ENCODE measurements around the gene ZSWIM4.

ZSWIM4 gene

GRCh38 chr19:13842291-13843103 lies 47.3 kb downstream of the ZSWIM4 start:
- TF ChIP-seq CTCF (IDR thresholded peaks at IDR 0.05; ENCODE audit: insufficient read depth, missing control alignments), result no peak
- FAIRE-seq (no peak), DNase-seq (ENCODE audit: insufficient read length, low spot score) (no peak)

- DNase-seq (ENCODE audit: insufficient read length, low spot score), result no peak
- FAIRE-seq, result no peak
- TF ChIP-seq CTCF (IDR thresholded peaks at IDR 0.05; ENCODE audit: insufficient read depth, missing control alignments), result no peak
Observed at GRCh38 chr19:13843104-13843921, 48.1 kb downstream of the ZSWIM4 start.

- no peak for DNase-seq (ENCODE audit: insufficient read length, low spot score)
- no peak for FAIRE-seq
- no peak for TF ChIP-seq CTCF (IDR thresholded peaks at IDR 0.05; ENCODE audit: insufficient read depth, missing control alignments)
Observed at GRCh38 chr19:13844130-13844631, 48.9 kb downstream of the ZSWIM4 start.

- FAIRE-seq (no peak), DNase-seq (ENCODE audit: insufficient read length, low spot score) (no peak)
- TF ChIP-seq CTCF (IDR thresholded peaks at IDR 0.05; ENCODE audit: insufficient read depth, missing control alignments), result no peak
Observed at GRCh38 chr19:13846557-13847406, 51.5 kb downstream of the ZSWIM4 start.

- no peak for DNase-seq (ENCODE audit: insufficient read length, low spot score)
- no peak for FAIRE-seq
- TF ChIP-seq CTCF (IDR thresholded peaks at IDR 0.05; ENCODE audit: insufficient read depth, missing control alignments), result no peak
Observed at GRCh38 chr19:13847407-13848339, 52.4 kb downstream of the ZSWIM4 start.

GRCh38 chr19:13848340-13848677 lies 53.1 kb downstream of the ZSWIM4 start:
- no peak for TF ChIP-seq CTCF (IDR thresholded peaks at IDR 0.05; ENCODE audit: insufficient read depth, missing control alignments)

More at GRCh38 chr19:13848340-13848677, 53.1 kb downstream of the ZSWIM4 start:
- DNase-seq (ENCODE audit: insufficient read length, low spot score) (no peak), FAIRE-seq (no peak)
